Right lobe of liver (tissue), 4 donors: ENCODE results near the gene SPATA16.

Source experiments
- CTCF ChIP-seq, 4 donors: fragments of 200-600 bp in 3 of 4; fragments of 450-650 bp in 1 of 4; IDR thresholded peaks; one replicate each; pipeline versions ENCODE4 v1.5.1 to v1.8.0; 2016 to 2022; ENCODE audit warnings: antibody characterized with exemption in 4 of 4, mild to moderate bottlenecking in 2 of 4
- POLR2A ChIP-seq: fragments of 450-650 bp; IDR thresholded peaks from one replicate; pipeline ENCODE4 v1.6.1; 2017; ENCODE audit warnings: antibody characterized with exemption, mild to moderate bottlenecking
- donor health status: DM: no; HTN: no; CAD: no.
- donor health status: DM: no; HTN: no; CAD: no.
- donor health status: DM: no; HTN: yes; CAD: no.

GRCh38 chr3:173013219-173013832 is 127.7 kb downstream of the SPATA16 start:
- no peak for TF ChIP-seq CTCF (IDR thresholded peaks at IDR 0.05)
- TF ChIP-seq POLR2A: no peak
